GM18498 (cell line): ENCODE results near the gene USP24.
"Not testable (repeated sequence)": the region's sequence is repeated elsewhere in the genome, so short reads cannot be mapped to it uniquely, and the experiment has no call there.

ENCODE experiments used
- ATAC-seq: cut with Tn5 transposase; IDR thresholded peaks from one replicate; pipeline ENCODE4 v1.9.1; 2021; ENCODE audit warnings: mild to moderate bottlenecking, moderate library complexity; ENCODE audit not compliant: unreplicated experiment

The USP24 gene

DNA sequence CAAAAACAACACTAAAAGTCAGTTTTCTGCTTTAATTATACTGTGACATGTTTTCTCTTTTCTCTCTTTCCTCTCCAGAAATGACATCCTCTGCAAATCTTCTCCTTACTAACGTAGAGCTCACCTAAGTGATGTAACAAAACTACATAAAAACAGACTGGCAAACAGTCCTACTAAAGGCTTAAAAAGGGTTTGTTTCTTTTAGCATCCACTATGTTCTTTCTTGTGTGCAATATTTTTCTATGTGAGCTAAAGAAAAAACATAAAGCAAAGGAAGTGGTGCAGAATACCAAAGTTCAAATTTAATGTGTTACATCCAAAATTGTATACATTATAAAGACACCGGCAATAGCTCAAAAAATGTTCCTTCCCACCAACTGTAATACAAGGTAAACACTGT lies 14.5 kb downstream of the USP24 start:
- no peak for ATAC-seq

DNA sequence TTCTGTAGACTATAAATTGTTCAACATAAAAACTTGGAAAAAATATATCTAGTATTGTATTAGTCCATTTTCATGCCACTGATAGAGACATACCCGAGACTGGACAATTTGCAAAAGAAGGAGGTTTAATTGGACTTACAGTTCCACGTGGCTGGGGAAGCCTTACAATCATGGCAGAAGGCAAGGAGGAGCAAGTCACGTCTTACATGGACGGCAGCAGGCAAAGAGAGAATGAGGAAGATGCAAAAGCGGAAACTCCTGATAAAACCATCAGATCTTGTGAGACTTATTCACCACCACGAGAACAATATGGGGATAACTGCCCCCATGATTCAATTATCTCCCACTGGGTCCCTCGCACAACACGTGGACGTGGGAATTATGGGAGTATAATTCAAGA lies 15.4 kb downstream of the USP24 start:
- ATAC-seq = not testable (repeated sequence)

DNA sequence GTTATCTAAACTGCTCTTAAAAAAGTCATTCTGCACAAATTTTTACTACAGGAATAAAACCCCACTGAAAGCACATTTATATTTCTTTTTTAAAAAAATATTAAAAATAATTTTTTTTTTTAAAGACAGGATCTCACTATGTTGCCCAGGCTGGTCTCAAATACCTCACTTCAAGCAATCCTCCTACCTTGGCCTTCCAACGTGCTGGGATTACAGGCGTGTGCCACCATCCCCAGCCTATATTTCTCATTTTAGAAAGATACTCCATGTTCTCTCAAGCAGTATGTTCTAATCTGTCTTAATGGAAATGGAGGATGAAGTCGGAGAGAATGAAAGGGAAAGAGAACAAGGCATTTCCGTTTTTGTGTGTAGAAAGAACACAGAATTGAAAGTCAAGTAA lies 17.1 kb downstream of the USP24 start:
- ATAC-seq = no peak

DNA sequence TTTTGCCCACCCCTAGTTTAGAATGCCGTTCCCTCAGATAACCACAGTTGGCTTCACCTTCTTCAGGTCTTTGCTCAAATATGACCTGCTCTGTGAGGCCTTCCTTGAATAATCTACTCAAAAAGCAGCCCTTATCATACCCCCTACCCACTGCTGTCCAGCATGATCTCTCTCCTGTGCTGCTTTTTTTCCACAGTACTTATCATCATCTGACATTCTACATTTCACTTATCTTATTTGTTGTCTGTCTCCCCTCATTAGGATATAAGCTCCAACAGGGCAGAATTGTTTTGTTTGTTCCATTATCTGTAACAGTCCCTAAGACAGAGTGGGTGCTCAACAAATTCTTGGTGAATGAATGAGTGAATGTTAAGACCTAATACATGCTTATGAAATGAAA lies 18.1 kb downstream of the USP24 start:
- ATAC-seq = no peak

DNA sequence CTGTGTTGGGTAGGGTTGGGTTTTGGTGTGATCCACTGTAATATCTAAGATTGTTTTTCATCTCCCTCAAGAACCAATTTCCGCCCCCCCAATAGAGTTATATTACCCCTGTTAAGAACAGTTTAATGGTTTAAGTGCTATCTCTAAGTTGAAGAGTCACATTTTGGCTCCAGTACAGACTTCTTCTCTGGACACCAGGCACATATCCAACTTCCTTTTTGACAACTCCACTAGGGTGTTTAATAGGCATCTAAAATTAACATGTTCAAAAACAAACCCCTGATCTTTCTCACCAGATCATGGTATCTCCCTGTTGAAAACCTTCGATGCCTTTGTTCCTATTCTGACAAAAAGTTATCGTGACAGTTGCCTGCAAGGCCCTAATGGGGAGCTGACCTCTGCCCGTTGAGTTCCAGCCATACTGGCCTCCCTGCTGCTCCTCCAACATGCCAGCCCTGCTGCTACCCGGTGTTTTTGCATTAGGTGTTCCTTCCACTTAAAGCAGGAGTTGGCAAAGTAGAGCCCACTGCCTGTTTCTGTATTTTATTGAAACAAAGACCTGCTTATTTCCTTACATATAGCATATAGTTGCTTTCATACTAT lies 18.6 kb downstream of the USP24 start:
- ATAC-seq = no peak

DNA sequence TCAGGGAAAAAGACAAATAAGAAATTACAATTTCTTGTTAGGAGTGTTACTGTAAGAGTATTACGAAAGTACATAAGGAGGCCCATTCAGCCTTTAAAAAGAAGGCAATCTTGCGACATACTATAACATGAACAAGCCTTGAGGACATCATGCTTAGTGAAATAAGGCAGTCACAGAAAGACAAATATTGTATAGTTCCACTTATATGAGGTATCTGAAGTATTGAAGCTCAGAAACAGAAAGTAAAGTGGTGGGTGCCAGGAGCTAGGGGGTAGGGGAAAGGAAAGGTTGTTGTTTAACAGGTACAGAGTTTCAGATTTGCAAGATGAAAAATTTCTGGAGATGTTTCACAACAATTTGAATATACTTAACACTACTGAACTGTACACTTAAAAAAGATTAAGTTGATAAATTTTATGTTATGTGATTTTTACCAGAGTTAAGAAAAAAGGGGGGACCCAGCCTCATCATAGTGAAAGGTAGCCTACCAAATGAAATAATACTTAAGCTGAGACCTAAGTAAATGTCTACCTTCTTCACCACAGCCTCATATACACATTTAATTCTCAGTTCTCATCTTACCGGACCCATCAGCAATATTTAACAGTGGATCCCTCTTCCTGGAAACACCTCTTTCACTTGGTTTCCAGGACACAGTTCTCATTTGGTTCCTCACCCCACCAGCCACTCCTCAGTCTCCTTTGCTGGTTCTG lies 19.5 kb downstream of the USP24 start:
- ATAC-seq = peak; percentile 80

DNA sequence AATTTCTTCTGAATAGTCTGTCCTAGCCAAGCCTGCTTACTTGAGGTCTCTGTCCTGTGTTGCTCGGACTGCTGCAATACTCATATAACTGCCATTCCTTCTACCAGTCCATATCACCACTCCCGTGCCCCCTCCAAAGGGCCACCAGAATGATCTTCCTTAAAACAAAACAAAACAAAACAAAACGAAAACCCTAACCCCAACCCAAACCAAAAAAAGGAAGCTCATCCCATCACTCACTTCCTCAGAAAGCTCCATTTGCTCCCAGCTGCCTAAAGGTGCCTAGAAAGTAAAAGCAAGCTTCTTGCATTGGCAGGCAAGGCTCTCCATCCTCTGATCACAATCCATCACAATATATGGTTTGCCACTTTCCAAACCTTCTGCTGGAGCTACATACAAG lies 20.3 kb downstream of the USP24 start:
- no peak for ATAC-seq

DNA sequence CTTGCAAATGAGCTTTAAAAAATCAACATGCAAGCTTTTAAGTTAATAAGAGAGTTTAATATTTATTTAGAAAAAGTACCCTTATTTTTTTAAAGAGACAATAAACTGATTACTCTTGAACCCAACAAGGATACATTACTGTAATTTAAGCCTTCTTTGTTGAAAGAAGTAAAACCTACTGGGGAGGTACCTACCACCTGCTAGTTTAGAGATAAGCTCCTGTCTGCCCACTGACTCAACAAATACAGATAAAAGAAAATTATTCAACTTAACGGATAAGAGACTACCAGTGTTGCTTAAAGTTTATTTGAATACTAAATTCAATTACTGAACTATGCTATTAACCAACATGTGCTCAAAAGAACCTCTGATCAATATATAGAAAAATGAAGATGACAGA lies 23.1 kb downstream of the USP24 start:
- ATAC-seq = no peak

DNA sequence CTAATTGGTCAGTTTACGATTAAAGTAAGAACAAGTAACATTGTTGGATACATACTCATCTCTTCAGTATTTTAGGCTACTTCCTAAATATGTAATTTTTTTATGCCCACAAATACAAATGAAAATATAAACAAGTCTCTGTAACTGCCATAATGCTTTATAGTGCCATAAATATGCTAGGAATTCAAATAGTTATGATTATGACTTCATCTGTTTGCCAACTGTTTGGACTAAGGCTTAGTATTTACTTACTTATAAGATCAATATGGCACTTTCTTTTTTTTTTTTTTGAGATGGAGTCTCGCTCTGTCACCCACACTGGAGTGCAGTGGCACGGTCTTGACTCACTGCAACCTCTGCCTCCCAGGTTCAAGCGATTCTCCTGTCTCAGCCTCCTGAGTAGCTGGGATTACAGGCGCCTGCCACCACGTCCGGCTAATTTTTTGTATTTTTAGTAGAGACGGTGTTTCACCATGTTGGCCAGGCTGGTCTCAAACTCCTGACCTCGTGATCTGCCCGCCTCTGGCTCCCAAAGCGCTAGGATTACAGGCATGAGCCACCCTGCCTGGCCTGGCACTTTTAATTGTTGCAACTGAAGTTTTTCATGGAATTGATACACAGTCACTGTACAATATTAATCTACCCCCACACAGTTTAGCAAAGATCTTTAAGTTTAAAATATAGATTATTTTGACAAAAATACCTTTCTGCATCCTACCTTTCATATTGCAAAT lies 23.8 kb downstream of the USP24 start:
- ATAC-seq = not testable (repeated sequence)

DNA sequence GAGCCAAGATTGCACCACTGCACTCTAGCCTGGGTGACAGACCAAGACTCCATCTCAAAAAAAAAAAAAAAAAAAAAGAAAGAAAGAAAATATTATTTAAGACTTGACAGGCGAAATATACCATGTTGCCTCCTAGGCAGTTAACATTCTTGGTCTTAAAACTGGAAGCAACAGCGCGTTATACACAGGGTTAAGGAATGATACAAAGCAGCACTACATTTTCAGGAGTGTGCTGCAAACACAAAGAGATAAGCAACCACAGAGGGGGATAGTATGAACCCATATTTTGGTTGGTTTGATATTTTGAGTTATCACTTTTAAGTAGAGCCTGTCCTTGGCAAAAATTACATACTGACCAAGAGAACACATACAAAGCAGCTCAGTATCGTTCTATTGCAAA lies 25.1 kb downstream of the USP24 start:
- no peak for ATAC-seq

DNA sequence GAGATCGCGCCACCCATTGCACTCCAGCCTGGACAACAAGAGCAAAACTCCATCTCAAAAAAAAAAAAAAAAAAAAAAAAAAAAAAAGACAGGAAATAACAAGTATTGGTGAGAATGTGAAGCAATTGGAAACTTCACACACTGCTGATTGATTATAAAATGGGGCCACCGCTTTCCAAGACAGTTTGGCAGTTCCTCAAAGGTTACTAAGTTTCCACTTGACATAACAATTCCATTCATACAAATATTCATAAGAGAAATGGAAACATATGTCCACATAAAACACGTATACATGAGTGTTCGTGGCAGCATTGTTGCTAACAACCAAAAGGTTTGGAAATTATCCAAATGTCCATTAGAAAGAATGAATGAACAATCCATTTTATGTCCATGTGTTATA lies 26.3 kb downstream of the USP24 start:
- no peak for ATAC-seq

DNA sequence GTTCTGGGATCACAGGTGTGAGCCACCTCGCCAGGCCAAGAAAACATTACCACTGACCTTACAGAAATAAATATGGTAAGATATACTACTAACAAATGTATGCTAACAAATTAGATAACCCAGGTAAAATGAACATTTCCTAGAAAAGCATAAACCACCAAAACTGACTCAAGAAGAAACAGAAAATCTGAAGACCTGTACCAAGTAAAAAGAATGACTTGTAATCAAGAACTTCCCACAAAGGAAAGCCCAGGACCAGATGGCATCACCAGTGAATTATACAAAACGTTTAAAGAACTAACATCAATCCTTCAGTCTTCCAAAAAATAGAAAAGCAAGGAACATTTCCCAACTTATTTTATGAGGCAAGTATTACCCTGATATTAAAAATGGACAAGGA lies 29.3 kb downstream of the USP24 start:
- no peak for ATAC-seq

DNA sequence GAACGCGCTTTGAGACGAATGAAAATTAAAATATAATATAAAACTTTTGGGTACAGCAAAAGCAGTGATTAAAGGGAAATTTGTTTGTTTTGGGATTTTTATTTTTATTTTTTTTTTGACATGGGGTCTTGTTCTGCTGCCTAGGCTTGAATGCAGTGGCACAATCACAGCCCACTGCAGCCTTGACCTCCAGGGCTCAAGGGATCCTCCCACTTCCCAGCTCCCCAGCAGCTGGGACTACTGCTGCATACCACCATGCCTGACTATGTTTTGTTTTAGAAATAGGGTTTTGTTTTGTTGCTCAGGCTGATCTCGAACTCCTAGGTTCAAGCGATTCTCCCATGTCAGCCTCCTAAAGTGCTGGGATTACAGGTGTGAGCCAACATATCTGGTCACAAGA lies 30.3 kb downstream of the USP24 start:
- ATAC-seq = no peak

DNA sequence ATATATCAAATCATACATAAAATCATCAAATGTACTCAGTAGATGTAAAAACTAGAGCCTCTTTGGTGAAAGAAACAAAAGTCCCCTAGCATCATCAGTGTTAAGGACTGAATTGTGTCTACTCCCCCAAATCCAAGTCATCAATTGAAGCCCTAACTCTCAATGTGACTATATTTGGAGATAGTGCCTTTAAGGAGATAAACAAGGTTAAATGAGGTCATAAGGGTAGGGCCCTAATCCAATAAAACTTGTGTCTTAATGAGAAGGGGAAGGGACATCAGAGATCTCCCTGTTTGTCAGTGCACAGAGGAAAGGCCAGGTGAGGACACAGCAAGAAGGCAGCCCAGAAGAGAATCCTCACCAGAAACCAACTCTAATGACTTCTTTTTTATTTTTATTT lies 33.5 kb downstream of the USP24 start:
- ATAC-seq = no peak

DNA sequence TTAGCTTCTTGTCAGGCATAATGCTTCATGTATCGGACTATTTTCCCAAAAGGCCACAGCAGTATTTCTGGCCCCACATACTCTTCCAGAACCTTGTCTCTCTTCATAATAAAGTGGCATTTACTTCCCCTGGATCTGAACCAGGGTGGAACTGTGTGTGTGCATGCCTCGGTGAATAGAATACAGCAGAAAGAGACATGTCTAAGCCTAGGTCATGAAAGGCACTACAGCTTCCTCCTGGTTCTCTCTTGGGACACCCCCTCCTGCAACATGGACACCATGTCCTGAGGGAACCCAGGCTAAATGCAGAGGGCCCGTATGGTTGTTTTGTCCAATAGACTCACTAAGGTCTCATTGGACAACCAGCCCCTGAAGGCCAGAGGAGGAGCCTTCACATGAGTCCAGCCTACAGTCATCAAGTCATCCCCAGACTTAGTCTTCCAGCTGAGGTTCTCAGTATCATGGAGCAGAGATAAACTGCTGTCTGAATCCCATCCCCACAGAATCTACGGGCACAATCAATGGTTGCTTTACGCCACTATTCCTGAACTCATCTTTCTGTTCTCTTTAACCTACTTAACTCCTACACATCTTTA lies 35.0 kb downstream of the USP24 start:
- no peak for ATAC-seq

DNA sequence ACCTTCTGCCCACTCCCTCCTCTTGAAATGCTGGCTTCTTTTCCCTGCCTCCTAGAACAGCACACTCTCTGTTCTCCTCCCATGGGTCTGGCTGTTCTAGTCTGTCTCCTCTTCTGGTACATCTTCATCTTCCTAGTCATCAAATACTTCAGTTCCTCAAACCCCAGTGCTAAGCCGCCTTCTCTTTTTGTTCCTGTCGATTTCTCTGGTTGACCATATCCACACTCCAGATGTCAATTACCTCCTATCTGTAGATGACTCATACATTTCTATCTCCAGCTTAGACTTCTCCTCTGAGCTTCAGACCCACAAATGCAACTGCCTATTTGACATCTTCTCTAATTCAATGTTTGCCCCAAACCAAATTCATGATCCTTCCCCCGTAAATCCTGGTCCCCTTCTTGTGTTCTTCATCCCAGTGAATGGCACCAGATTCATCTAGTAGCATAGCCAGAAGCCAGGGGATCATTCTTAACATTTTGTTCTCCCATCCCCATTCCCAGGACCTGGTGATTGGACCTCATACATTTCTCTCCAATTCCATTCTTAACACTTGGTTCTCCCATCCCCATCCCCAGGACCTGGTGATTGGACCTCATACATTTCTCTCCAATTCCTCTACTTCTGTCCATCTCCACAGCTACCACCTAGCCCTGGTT lies 35.9 kb downstream of the USP24 start:
- ATAC-seq = no peak

DNA sequence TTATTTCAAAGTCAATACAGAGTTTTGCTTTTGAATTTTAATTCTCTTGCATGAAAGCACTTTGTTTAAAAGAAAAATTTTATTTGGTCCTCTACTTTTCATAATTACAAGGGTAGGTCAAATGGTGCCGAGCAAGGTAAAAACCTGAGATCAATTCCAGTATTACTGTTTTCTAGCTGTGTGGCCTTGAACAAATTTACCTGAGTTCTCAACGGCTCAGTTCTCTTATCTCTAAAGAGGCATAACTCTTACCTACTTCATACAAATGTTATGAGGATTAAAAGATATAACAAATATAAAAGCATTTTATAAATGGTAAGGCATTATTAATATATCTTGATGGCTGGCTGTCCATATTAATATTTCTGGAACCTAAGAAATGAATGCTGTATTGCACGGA lies 42.5 kb downstream of the USP24 start:
- ATAC-seq = no peak

DNA sequence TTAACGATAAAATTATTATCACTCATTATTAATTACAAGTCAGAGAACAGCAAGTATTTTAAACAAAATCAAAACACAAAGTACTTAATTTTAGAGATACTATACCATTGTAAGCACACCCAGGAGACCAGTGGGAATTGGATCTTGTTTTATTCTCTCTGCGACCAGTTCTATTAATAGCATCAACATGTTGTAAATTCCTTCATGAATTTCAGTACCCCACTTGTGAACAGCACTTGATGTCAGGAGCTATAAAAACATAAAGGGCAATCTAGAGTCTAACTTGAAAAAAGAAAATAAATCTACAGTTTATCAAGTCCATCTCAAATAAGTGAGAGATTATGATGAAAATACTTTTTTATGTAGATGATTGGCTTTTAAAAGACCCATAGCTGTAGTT lies 42.9 kb downstream of the USP24 start:
- ATAC-seq = no peak

DNA sequence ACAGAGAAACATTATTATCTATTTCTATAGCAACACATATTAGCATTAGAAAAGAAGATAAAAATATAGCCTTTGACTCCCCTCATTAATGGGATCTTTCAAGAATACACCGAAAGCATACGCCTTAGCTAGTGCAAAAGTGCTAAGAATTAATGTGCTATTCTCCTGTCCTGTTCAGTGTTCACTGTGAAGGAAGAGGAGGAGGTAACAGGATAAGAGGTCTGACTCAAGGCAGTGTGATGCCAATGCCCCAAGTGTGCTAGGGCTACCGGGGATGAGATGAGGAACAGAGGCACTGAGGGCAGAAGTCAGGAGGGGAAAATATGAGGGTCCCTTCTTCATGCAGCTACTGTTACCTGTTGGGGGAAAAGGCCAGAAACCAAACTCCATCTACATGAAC lies 43.5 kb downstream of the USP24 start:
- no peak for ATAC-seq

DNA sequence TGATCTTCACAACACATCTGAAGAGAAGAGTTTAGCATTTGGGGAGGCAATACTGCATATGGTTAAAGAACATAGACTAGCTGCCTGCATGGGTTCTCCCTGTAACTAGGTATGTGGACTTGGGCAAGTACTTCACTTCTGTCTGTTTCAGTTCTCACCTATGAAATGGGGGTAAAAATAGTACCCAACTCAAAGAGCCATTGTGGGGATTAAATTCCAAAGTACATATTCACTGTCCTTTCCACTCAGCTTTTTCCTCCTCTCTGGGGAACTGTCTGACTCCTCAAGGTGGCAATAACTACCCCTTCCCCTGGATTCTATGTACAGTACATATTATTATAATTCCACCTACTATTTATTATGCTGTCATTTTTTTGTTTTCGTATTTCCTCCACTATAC lies 44.7 kb downstream of the USP24 start:
- no peak for ATAC-seq

DNA sequence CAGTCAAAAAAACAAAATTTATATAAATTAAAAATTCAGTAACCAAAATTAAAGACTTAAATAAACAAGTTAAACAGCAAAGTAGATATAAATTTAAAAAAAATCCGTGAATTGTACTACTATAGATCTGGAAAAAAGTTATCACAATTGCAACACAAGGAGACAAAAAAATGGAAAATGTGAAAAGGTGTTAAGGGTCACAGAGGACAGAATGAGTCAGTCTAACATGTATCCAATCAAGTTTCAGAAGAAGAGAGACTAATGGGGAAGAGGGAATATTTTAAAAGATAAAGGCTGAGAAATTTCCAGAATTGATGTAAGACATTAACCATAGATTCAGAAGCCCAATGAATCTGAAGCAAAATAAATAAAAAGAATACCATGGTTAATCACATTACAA lies 46.0 kb downstream of the USP24 start:
- no peak for ATAC-seq
